GM21786 (cell line): ENCODE measurements around the gene GOLT1B.
"Not testable (repeated sequence)": the region's sequence is repeated elsewhere in the genome, so short reads cannot be mapped to it uniquely, and the experiment has no call there.

ENCODE experiments used
- ATAC-seq: cut with Tn5 transposase; IDR thresholded peaks from one replicate; pipeline ENCODE4 v1.9.1; 2021; ENCODE audit not compliant: unreplicated experiment

The GOLT1B gene

DNA sequence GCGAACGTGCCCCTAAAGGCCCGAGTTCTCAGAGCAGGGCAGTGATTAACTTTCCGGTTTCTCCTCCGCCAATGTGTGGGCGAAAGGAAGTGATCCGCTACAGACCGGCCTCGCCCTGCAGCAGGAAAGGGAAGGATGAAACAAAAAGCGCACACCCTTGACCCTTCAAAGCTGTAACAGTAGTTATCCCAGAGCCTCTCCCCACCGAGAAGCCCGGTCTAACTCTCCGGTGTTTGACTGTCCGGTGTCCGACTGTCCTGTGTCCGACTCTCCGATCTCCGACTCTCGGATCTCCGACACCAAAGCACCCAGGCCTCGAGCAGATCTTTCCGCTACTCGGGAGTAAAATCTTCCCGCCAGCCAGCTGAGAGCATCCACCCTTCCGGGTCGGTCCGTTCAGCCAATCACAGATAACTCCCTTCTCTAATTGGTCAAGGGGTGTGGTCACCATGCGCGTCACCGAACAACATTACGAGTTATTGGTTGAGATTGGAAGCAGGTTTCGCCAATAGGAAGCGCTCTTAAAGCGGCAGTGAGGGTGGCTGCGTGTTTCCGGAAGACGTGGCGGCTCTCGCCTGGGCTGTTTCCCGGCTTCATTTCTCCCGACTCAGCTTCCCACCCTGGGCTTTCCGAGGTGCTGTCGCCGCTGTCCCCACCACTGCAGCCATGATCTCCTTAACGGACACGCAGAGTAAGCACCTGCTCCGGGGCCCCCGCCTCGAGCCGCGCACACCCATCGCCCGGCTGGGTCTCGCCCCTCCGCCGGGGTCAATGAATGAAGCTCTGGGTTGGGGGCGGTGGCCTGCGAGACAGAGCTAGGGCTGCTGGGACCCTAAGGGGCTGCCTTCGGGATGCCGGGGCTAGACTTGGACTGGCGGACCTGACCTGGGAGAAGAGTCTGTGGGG, at the start of gene GOLT1B, which contains the start of gene RECQL:
TSS of gene GOLT1B (plus strand) at position 532 of the 906 bp plus-strand sequence. CDS start at position 667, 135 bp downstream.
TSS of gene RECQL (minus strand) at position 378 of the 906 bp plus-strand sequence. CDS start 2,065 bp downstream, outside the sequence.
- ATAC-seq, result peak; percentile 99

DNA sequence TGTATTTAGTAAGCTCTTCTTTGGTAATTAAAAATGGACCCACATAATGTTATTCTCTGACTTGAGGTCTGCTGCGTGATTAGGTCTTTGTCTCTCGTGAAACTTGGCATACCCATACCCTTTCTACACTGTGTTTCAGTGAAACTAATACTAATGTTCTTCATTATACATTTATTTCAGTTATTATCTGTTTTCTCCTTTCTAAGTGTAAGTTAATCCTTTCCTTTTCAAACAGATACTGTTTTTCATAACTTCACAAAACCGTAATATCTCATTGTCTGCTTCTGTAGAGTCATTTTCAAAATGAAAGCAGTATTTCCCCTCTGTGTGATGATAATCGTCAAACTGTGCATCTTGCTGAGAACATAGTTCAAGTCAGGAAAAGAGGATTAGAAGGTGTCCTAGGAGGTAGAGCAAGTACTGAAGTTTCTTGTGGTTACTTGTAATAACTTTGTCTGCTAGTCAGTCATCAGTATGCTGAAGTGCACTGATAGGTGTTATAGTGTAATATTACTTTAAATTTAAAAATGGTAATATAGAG, 48.2 kb upstream of the GOLT1B start:
- ATAC-seq, result peak; percentile 50

GRCh38 chr12:21456291-21456780, 45.3 kb upstream of the GOLT1B start:
- ATAC-seq, result no peak

DNA sequence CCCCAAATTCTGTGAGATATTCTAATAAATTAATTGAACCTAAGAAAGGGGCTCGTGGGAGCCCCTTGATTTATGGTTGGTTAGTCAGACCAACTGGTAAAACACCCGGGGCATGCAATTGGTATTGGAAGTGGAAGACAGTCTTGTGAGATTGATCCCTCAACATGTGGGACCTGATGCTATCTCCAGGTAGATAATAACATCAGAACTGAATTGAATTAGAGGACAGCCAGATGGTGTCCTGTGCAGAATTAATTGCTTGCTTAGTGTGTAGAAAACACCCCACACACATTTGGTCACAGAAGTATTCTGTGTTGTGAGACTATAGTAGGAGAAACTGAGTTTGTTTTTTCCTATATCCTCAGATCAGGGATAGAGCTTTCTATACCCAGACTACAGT, 42.1 kb upstream of the GOLT1B start:
- no peak for ATAC-seq

- ATAC-seq, result not testable (repeated sequence)
These were observed 34.3 kb upstream of the GOLT1B start for GRCh38 chr12:21467334-21467733.

DNA sequence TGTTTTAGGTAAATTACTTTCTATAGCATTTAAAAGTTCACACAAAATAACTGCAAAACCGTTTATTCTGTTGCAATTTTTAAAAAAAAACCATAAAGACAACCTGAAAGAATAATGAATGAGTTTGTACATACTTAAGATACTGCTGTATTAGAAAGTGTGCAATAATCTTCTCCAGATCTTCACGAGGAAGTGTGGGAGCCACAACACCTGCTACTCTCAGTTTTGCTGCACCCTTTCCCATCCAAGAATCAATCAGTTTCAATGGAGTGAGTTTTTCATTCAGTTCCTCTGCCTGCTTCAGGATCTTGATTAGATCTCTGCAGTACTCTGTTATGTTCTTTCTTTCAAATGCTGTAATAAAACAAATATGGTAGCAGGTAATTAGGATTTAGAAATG, 30.3 kb upstream of the GOLT1B start:
- ATAC-seq, result no peak

- no peak for ATAC-seq
These were observed 29.3 kb upstream of the GOLT1B start for GRCh38 chr12:21472197-21472823.

- no peak for ATAC-seq
These were observed 26.0 kb upstream of the GOLT1B start for GRCh38 chr12:21475552-21475951.

DNA sequence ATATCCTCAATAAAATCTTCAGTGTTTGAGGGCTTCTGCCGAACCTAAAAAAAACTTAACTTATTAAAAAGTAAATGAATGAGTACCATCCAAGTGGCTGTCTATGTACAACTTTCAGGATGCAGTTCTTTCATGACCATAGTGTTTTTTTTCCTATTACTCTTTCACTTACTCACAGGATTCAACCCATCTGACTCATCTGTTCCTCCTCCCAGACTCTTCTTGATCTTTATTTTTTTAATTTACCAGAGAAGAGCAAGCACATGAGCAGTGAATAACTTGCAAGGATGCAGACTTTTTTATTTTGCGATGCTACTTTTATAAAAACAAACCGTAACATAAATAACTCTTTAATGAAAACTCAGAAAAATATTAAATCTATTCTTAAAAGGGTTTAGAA, 24.6 kb upstream of the GOLT1B start:
- no peak for ATAC-seq

DNA sequence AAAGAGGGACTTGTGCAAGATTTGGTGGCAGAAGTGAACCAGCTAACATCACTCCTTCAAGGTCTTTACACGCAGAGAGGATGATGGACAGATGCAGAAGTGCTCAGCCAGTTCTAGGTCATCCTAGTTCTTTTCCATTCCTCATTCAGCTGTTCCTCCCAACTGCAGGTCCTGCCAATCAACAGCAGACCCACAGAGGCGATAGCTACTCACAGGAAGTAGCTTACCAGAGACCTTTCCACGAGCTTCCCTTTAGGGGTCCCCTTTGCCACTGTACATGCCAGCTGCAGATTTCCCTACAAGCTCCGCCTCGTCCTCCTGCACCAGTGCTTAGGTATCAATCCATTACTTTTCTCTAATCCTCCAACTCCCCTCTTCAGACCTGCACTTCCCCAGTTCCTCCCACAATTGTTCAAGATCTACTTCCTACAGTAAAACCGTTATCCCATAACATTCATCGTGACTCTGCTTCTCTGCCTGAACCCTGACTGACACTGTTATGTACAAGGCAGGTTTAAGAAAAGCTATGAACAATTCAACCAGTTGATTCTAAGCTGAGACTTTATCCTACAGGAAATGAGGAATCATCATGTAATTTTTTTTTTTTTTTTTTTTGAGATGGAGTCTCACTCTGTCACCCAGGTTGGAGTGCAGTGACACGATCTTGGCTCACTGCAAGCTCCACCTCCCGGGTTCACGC, 22.7 kb upstream of the GOLT1B start:
- no peak for ATAC-seq

- ATAC-seq, result no peak
These were observed 18.1 kb upstream of the GOLT1B start for GRCh38 chr12:21483531-21483930.

GRCh38 chr12:21485998-21486397, 15.6 kb upstream of the GOLT1B start:
- no peak for ATAC-seq

DNA sequence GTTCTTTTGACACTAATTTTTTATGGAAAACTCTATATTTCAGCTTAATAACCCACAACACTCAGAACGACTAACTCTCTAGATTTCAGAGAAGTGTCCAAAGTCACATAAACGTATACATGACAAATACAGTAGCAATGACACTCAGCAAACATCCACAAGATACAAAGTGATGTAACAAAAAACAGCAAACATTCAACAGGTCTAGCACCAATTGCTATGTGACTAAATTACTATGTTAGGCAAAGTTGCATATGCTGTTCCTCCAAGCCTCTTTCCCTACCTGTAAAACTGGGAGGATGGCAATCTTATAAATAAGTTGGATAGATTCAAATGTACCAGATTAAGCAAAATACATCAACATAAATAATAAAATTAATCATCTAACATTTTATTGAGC, 1.8 kb upstream of the GOLT1B start:
- no peak for ATAC-seq

- ATAC-seq, result peak; percentile 0
These were observed 767 bp upstream of the GOLT1B start for GRCh38 chr12:21500786-21501257.

- ATAC-seq, result peak; percentile 1
These were observed 541 bp downstream of the GOLT1B start for GRCh38 chr12:21502164-21502496.

- ATAC-seq, result no peak
These were observed 1.3 kb downstream of the GOLT1B start for GRCh38 chr12:21502872-21503271.

GRCh38 chr12:21505888-21506287, 4.3 kb downstream of the GOLT1B start:
- ATAC-seq, result no peak

DNA sequence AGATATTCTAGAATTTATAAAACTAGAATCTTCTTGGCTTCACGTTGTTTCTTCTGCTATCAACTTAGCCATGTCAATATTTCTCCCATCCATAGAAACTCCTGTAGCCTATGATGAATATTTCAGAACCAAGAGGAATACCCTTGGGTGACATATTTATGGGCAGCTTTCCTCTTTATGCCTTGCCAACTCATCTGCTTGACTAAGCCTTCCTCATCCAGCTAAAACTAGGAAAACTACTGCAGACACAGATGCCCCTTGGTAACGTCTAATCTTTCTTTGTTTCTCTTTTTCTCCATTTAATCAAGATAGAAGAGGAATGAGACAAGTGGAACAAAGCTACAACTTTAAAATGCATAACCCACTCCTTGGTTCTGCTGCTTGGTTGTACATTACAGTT, 6.3 kb downstream of the GOLT1B start:
- no peak for ATAC-seq

DNA sequence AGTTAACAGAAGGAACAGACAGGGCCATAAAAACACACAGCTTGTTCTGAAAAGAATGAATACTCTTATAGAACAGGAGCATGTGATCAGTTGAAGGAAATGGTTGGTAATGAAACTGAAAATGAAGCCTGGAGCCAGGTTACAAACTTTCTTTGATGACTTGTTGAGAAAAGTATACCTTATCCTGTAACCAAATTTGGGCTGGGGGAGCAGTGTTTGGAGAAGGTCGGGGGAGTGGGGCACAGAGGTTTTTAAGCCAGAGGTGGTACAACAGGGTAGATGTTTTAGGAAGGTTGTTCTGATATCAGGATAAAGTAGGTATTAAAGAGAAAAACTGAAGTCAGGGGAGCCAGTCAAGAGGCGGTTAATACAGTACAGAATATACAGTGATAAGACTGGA, 8.2 kb downstream of the GOLT1B start:
- ATAC-seq, result peak; percentile 97

DNA sequence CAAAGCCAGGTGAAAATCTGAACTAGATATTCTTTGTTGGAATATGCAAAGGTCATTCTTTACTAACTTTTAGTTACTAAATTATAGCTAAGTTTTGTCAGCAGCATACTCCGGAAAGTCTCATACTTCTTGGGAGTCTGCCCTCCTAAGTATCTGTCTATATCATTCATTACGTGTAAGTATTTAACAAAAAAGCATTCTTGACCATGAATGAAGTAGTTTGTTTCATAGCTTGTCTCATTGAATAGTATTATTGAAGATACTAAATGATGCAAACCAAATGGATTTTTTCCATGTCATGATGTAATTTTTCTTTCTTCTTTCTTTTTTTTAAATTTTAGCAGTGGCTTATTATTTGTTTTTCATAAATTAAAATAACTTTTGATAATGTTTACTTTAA, 14.7 kb downstream of the GOLT1B start:
- ATAC-seq, result no peak

GRCh38 chr12:21518451-21518850, 16.9 kb downstream of the GOLT1B start:
- ATAC-seq, result no peak
